ENCODE results near the gene HES2.
A peak's percentile ranks its signal among the peaks of the same experiment; 100 is the strongest.
"Not testable (repeated sequence)": the region's sequence is repeated elsewhere in the genome, so short reads cannot be mapped to it uniquely, and the experiment has no call there.

HES2 gene

GRCh38 chr1:6454856-6455751 lies 35.4 kb upstream of the HES2 start:
- no peak for TF ChIP-seq Cebpa-rat (IDR thresholded peaks at IDR 0.05)
- Histone ChIP-seq H4K20me1 (peaks cover 22% of the 10 kb centered on the region; the same call in 1 of the 2 replicates), H3K4me3 (no peak overlapping the region), H3K27me3 (peaks cover 82% of the 10 kb centered on the region), H3K36me3 (no peaks in the 10 kb centered on the region), H3K4me2 (no peak overlapping the region), H3K9me3 (peaks cover 11% of the 10 kb centered on the region; the same call in 1 of the 2 replicates), H3K27ac (no peak overlapping the region), H3K4me1 (peaks cover 7% of the 10 kb centered on the region), H3K9ac (no peak overlapping the region)

GRCh38 chr1:6453895-6454855 lies 34.5 kb upstream of the HES2 start:
- H3K27me3 ChIP-seq, result peaks cover 91% of the 10 kb centered on the region
- H4K20me1 ChIP-seq, result peaks cover 31% of the 10 kb centered on the region
- H3K9me3 ChIP-seq, result peaks cover 11% of the 10 kb centered on the region; the same call in 1 of the 2 replicates
- H3K4me3 ChIP-seq, H3K27ac ChIP-seq, H3K36me3 ChIP-seq, H3K9ac ChIP-seq, H3K4me1 ChIP-seq, H3K4me2 ChIP-seq: not testable (repeated sequence)

- TF ChIP-seq Cebpa-rat (IDR thresholded peaks at IDR 0.05), result no peak
- no peak overlapping the region for H3K4me2 ChIP-seq
- no peak overlapping the region for H3K9ac ChIP-seq
- peaks cover 60% of the 10 kb centered on the region for H4K20me1 ChIP-seq
- no peaks in the 10 kb centered on the region for H3K36me3 ChIP-seq
- peaks cover 11% of the 10 kb centered on the region; the same call in 1 of the 2 replicates for H3K9me3 ChIP-seq
- H3K4me3 ChIP-seq, result no peak overlapping the region
- no peak overlapping the region for H3K27ac ChIP-seq
- peaks cover 100% of the 10 kb centered on the region for H3K27me3 ChIP-seq
- H3K4me1 ChIP-seq, result peaks cover 23% of the 10 kb centered on the region
Observed at GRCh38 chr1:6450943-6451373, 31.2 kb upstream of the HES2 start.

- H3K4me3 ChIP-seq, result not testable (repeated sequence)
Observed at GRCh38 chr1:6450486-6450885, 30.8 kb upstream of the HES2 start.

GRCh38 chr1:6450005-6450450 lies 30.3 kb upstream of the HES2 start:
- H3K4me3 ChIP-seq, result no peak overlapping the region
- H3K9ac ChIP-seq, result no peak overlapping the region
- H3K27ac ChIP-seq, result no peak overlapping the region
- H3K4me1 ChIP-seq, result peaks cover 23% of the 10 kb centered on the region
- peaks cover 6% of the 10 kb centered on the region; the same call in 1 of the 2 replicates for H3K9me3 ChIP-seq
- no peaks in the 10 kb centered on the region for H3K36me3 ChIP-seq
- no peak overlapping the region for H3K4me2 ChIP-seq
- no peak for TF ChIP-seq Cebpa-rat (IDR thresholded peaks at IDR 0.05)
- peaks cover 99% of the 10 kb centered on the region for H3K27me3 ChIP-seq
- H4K20me1 ChIP-seq, result peaks cover 54% of the 10 kb centered on the region

More at GRCh38 chr1:6450486-6450885, 30.8 kb upstream of the HES2 start:
- not testable (repeated sequence) for H3K36me3 ChIP-seq, H3K27ac ChIP-seq, H3K9ac ChIP-seq, H3K4me2 ChIP-seq
- peaks cover 11% of the 10 kb centered on the region; the same call in 1 of the 2 replicates for H3K9me3 ChIP-seq
- peaks cover 59% of the 10 kb centered on the region for H4K20me1 ChIP-seq
- H3K27me3 ChIP-seq, result peaks cover 99% of the 10 kb centered on the region
- H3K4me1 ChIP-seq, result peaks cover 23% of the 10 kb centered on the region

GRCh38 chr1:6448749-6449631 lies 29.3 kb upstream of the HES2 start:
- Histone ChIP-seq H3K9ac (no peak overlapping the region), H3K4me1 (peaks cover 23% of the 10 kb centered on the region), H3K27me3 (peaks cover 99% of the 10 kb centered on the region), H3K4me2 (peak overlapping the region; percentile 81), H3K36me3 (no peaks in the 10 kb centered on the region), H3K27ac (no peak overlapping the region), H3K4me3 (peak overlapping the region; percentile 56), H4K20me1 (peaks cover 44% of the 10 kb centered on the region), H3K9me3 (no peaks in the 10 kb centered on the region)
- no peak for TF ChIP-seq Cebpa-rat (IDR thresholded peaks at IDR 0.05)

- peaks cover 31% of the 10 kb centered on the region for H3K4me1 ChIP-seq
Observed at GRCh38 chr1:6447818-6448748, 28.4 kb upstream of the HES2 start.

More at GRCh38 chr1:6447818-6448748, 28.4 kb upstream of the HES2 start:
- no peaks in the 10 kb centered on the region for H3K36me3 ChIP-seq
- H3K9ac ChIP-seq, result no peak overlapping the region
- peak overlapping the region; percentile 81 for H3K4me2 ChIP-seq
- no peaks in the 10 kb centered on the region for H3K9me3 ChIP-seq
- H4K20me1 ChIP-seq, result peaks cover 44% of the 10 kb centered on the region
- TF ChIP-seq Cebpa-rat (IDR thresholded peaks at IDR 0.05), result no peak
- H3K4me3 ChIP-seq, result peak overlapping the region; percentile 56
- peaks cover 99% of the 10 kb centered on the region for H3K27me3 ChIP-seq
- no peak overlapping the region for H3K27ac ChIP-seq

Measured in BLaER1 (cell line).